HCT116 (cell line): Measurements from ENCODE around the gene LSMEM2.

Experiments
- ATF3 ChIP-seq: IDR thresholded peaks from 2 replicates; pipeline ENCODE4 v1.6.1; 2012
- CTCF ChIP-seq, 3 experiments: fragments of 200-600 bp in 1 of 3; sonication (generic) in 1 of 3; IDR thresholded peaks in 2 of 3; conservative IDR thresholded peaks in 1 of 3; 2 replicates each; pipeline ENCODE4 v1.5.1; 2012 to 2017; ENCODE audit warnings: low read depth in 2 of 3, low read length in 2 of 3, antibody characterized with exemption in 1 of 3, borderline replicate concordance in 1 of 3, control low read depth in 1 of 3, mild to moderate bottlenecking in 1 of 3, mixed read lengths in 1 of 3, mixed run types in 1 of 3, moderate library complexity in 1 of 3; ENCODE audit not compliant: insufficient read depth in 1 of 3
- EGR1 ChIP-seq: IDR thresholded peaks from 2 replicates; pipeline ENCODE4 v1.6.1; 2012; ENCODE audit warnings: low read depth
- EZH2 ChIP-seq: fragments of 200-600 bp; sonication (generic); IDR thresholded peaks from 2 replicates; pipeline ENCODE4 v1.6.1; 2017; ENCODE audit warnings: antibody characterized with exemption, mixed run types
- EZH2phosphoT487 ChIP-seq: fragments of 200-600 bp; IDR thresholded peaks from 2 replicates; pipeline ENCODE4 v1.6.1; 2018; ENCODE audit warnings: antibody characterized with exemption, borderline replicate concordance
- JUND ChIP-seq: IDR thresholded peaks from 2 replicates; pipeline ENCODE4 v1.6.1; 2012
- MAX ChIP-seq: IDR thresholded peaks from 2 replicates; pipeline ENCODE4 v1.6.1; 2012
- POLR2A ChIP-seq: IDR thresholded peaks from 2 replicates; pipeline ENCODE4 v1.7.0; 2011; ENCODE audit warnings: borderline replicate concordance; ENCODE audit not compliant: insufficient read depth, insufficient read length; ENCODE audit errors: extremely low read depth
- POLR2AphosphoS5 ChIP-seq: IDR thresholded peaks from 2 replicates; pipeline ENCODE4 v1.6.1; 2011; ENCODE audit warnings: mild to moderate bottlenecking, low read depth, low read length, moderate library complexity
- RAD21 ChIP-seq: IDR thresholded peaks from 2 replicates; pipeline ENCODE4 v1.6.1; 2012; ENCODE audit warnings: low read depth, mild to moderate bottlenecking
- REST ChIP-seq: IDR thresholded peaks from 2 replicates; pipeline ENCODE4 v1.6.1; 2012; ENCODE audit warnings: low read depth
- SIN3A ChIP-seq: IDR thresholded peaks from 2 replicates; pipeline ENCODE4 v1.6.1; 2012; ENCODE audit warnings: low read depth
- SP1 ChIP-seq: IDR thresholded peaks from 2 replicates; pipeline ENCODE4 v1.6.1; 2012; ENCODE audit warnings: low read depth
- SRF ChIP-seq: IDR thresholded peaks from 2 replicates; pipeline ENCODE4 v1.6.1; 2012; ENCODE audit warnings: low read depth

GRCh38 chr3:50270422-50271224 is 8.3 kb upstream of the LSMEM2 start:
- no peak for TF ChIP-seq CTCF (IDR thresholded peaks at IDR 0.05 in 2 of 3, conservative IDR thresholded peaks at IDR 0.05 in 1 of 3; ENCODE audit: borderline replicate concordance in 1 of 3, insufficient read depth in 1 of 3, low read depth in 2 of 3, low read length in 2 of 3)
- TF ChIP-seq RAD21: no peak
- TF ChIP-seq POLR2AphosphoS5: no peak
- TF ChIP-seq JUND: no peak
- TF ChIP-seq MAX: no peak
- TF ChIP-seq ATF3: no peak
- no peak for TF ChIP-seq SIN3A
- TF ChIP-seq POLR2A: no peak
- TF ChIP-seq SRF: no peak
- no peak for TF ChIP-seq EGR1
- TF ChIP-seq SP1: no peak
- TF ChIP-seq REST: no peak
- no peak for TF ChIP-seq EZH2phosphoT487
- TF ChIP-seq EZH2: no peak
